ENCODE data around the gene C17orf113.

GRCh38 chr17:42076797-42077559 lies 26.6 kb upstream of the C17orf113 start:
- TF ChIP-seq, protein P1, sequence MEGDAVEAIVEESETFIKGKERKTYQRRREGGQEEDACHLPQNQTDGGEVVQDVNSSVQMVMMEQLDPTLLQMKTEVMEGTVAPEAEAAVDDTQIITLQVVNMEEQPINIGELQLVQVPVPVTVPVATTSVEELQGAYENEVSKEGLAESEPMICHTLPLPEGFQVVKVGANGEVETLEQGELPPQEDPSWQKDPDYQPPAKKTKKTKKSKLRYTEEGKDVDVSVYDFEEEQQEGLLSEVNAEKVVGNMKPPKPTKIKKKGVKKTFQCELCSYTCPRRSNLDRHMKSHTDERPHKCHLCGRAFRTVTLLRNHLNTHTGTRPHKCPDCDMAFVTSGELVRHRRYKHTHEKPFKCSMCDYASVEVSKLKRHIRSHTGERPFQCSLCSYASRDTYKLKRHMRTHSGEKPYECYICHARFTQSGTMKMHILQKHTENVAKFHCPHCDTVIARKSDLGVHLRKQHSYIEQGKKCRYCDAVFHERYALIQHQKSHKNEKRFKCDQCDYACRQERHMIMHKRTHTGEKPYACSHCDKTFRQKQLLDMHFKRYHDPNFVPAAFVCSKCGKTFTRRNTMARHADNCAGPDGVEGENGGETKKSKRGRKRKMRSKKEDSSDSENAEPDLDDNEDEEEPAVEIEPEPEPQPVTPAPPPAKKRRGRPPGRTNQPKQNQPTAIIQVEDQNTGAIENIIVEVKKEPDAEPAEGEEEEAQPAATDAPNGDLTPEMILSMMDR (IDR thresholded peaks at IDR 0.05 in 8 of 11, conservative IDR thresholded peaks at IDR 0.05 in 3 of 11), result no peak
- TF ChIP-seq POLR2A (IDR thresholded peaks at IDR 0.05), result no peak

Measured in spleen (tissue), 7 donors.